AG09319 (cell line): ENCODE data around the gene ARL6IP5.

ENCODE experiments used
- DNase-seq: peaks from one replicate; pipeline ENCODE4 v3.0.0-alpha.2; 2010; ENCODE audit warnings: low read depth; ENCODE audit errors: extremely low read depth
- CTCF ChIP-seq: IDR thresholded peaks from 2 replicates; pipeline ENCODE4 v1.5.1; 2011; ENCODE audit warnings: low read depth, mild to moderate bottlenecking, inconsistent platforms, low read length, moderate library complexity

The ARL6IP5 gene, protein sequence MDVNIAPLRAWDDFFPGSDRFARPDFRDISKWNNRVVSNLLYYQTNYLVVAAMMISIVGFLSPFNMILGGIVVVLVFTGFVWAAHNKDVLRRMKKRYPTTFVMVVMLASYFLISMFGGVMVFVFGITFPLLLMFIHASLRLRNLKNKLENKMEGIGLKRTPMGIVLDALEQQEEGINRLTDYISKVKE

DNA sequence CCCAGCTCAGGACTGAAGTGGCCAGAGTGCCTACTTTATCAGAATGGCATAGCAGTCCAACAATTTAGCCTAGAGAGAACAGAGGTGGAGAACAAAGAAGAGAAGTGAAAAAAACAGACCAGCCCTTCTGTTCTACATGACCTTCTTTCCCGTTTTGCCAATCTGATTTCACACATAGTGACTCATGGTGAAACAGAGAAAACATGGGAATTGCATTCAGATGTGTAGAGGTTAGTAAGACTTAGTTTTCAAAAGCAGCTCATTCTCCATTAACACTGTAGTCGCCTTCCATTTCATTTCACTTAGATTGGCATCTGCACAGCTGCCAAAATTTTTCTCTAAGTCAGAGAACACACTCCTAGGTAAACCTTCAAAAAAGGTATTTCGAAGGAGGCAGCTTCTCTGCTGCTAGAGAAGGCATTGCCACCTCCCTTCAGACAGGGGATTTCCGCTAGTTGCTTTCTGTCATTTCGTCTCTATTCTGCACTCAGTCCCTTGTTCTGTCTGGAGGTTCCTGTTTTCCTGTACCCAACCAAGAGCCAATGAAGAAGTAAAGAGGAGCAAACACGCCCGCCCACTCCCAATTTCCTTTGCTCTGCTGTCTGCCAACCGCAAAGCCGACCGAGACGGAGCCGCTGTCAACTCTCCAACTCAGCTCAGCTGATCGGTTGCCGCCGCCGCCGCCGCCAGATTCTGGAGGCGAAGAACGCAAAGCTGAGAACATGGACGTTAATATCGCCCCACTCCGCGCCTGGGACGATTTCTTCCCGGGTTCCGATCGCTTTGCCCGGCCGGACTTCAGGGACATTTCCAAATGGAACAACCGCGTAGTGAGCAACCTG, at the start of gene ARL6IP5:
ARL6IP5 (plus strand) TSS at position 612 of the 842 bp plus-strand sequence; CDS start at position 723, 111 bp downstream.
- DNase-seq: peak; percentile 87
- no peak for TF ChIP-seq CTCF

- TF ChIP-seq CTCF: no peak
These were observed 40.1 kb upstream of the ARL6IP5 start for GRCh38 chr3:69044608-69045007.

GRCh38 chr3:69048990-69049389, 35.7 kb upstream of the ARL6IP5 start:
- TF ChIP-seq CTCF: no peak

More at GRCh38 chr3:69044608-69045007, 40.1 kb upstream of the ARL6IP5 start:
- DNase-seq: no peak

GRCh38 chr3:69051756-69052471, 32.8 kb upstream of the ARL6IP5 start, which contains the start of gene TMF1:
TSS of gene TMF1 (minus strand) at chr3:69052333. CDS start at chr3:69052086, 247 bp downstream.
- peak; percentile 98 for DNase-seq

More at GRCh38 chr3:69048990-69049389, 35.7 kb upstream of the ARL6IP5 start:
- no peak for DNase-seq

GRCh38 chr3:69052472-69052898, 32.3 kb upstream of the ARL6IP5 start:
- no peak for DNase-seq
- TF ChIP-seq CTCF: no peak; the same call in none of the 2 replicates

More at GRCh38 chr3:69051756-69052471, 32.8 kb upstream of the ARL6IP5 start, which contains the start of gene TMF1:
- no peak for TF ChIP-seq CTCF

GRCh38 chr3:69058180-69058946, 26.4 kb upstream of the ARL6IP5 start:
- no peak for DNase-seq
- no peak for TF ChIP-seq CTCF
